T-helper 9 cell (primary cell): Measurements from ENCODE around the gene EML4.
"Not testable (repeated sequence)": the region's sequence is repeated elsewhere in the genome, so short reads cannot be mapped to it uniquely, and the experiment has no call there.

Source experiments
- DNase-seq: peaks from one replicate; pipeline ENCODE4 v3.0.0-alpha.2; 2020
- total RNA-seq, 2 donors: gene quantifications; one replicate each; lab custom pipeline; 2026; lab: John Stamatoyannopoulos, UW

The EML4 gene, protein sequence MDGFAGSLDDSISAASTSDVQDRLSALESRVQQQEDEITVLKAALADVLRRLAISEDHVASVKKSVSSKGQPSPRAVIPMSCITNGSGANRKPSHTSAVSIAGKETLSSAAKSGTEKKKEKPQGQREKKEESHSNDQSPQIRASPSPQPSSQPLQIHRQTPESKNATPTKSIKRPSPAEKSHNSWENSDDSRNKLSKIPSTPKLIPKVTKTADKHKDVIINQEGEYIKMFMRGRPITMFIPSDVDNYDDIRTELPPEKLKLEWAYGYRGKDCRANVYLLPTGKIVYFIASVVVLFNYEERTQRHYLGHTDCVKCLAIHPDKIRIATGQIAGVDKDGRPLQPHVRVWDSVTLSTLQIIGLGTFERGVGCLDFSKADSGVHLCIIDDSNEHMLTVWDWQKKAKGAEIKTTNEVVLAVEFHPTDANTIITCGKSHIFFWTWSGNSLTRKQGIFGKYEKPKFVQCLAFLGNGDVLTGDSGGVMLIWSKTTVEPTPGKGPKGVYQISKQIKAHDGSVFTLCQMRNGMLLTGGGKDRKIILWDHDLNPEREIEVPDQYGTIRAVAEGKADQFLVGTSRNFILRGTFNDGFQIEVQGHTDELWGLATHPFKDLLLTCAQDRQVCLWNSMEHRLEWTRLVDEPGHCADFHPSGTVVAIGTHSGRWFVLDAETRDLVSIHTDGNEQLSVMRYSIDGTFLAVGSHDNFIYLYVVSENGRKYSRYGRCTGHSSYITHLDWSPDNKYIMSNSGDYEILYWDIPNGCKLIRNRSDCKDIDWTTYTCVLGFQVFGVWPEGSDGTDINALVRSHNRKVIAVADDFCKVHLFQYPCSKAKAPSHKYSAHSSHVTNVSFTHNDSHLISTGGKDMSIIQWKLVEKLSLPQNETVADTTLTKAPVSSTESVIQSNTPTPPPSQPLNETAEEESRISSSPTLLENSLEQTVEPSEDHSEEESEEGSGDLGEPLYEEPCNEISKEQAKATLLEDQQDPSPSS
- 450 to 494 reads per million in 2 donors for total RNA-seq

DNA sequence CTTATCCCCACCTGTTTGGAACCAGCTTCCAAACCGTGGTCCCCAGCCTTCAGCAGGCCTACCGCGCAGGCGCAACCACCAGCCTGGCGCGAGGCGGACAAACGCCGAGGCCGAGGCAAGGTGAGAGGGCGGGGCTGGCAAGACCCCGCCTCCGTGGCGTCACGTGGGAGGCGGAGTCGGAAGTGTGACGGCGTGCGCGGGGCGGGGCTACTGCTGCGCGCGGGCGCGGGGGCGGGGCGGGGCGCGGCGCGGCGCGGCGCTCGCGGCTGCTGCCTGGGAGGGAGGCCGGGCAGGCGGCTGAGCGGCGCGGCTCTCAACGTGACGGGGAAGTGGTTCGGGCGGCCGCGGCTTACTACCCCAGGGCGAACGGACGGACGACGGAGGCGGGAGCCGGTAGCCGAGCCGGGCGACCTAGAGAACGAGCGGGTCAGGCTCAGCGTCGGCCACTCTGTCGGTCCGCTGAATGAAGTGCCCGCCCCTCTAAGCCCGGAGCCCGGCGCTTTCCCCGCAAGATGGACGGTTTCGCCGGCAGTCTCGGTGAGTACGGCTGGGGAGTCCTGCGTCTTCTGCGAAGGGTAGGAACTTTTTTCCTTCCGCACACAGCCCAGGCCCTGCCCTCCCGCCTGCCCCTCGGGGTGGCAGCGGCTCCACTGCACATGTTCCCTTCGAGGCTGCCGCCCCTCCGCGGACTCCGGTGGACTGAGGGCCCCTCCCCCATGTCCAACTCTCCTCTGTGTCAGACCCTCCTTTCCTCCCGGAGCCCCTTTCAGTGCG lies at the start of gene EML4:
Gene EML4, plus strand, starts transcription at position 254 of the 774 bp plus-strand sequence. Its CDS starts 259 bp downstream, at position 513.
- DNase-seq, result peak; percentile 89

DNA sequence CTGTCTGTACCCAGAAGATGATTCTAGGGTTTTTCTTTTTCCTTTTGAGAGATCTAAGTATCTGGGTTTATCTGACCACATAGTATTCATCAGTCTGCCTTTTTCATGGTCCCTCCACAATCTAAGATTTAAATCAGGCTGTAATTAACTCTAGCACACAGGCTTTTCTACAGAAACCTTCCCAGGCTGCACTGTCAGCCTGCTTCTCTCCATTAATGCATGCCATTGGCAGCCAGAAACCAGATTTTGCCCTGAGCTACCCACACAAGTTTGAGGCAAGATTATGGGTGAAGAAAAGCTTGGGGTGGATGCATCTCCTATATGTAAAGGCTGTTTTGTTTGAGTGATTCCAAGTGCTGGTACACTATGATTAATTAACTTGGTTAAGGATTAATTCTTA lies 45.7 kb upstream of the EML4 start:
- no peak for DNase-seq

DNA sequence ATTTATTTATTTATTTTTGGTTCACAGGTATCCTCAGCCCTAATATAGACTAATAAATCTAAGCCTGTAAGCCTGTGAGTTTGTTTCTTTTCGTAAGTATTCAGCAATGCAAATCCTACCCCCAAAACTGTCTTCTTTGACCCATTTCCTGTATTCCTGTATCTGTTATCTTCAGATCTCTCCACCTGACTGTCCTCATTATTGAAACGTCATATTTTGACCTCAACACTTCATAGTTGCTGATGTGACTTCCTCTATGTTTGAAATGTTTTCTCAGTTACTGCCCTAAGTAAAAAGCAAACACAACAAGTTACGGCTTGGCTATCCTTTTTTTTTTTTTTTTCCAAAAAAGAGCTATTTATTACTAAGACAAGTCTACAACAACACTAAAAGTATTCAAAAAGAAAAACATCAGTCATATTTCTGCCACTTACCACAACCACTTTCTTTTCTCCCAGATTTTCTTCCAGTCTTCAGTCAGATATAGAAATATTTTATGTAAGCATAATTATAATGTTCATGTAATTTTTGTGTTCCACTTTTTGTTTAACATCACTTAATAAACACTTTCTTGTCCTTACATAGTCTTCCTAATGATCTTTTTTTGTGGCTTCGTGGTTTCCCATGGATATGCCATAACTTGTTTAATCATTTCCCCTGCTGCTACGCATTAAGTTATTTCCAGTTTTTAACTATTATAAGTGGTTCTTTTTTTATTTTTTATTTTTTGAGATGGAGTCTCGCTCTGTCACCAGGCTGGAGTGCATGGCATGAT lies 45.0 kb upstream of the EML4 start:
- no peak for DNase-seq

DNA sequence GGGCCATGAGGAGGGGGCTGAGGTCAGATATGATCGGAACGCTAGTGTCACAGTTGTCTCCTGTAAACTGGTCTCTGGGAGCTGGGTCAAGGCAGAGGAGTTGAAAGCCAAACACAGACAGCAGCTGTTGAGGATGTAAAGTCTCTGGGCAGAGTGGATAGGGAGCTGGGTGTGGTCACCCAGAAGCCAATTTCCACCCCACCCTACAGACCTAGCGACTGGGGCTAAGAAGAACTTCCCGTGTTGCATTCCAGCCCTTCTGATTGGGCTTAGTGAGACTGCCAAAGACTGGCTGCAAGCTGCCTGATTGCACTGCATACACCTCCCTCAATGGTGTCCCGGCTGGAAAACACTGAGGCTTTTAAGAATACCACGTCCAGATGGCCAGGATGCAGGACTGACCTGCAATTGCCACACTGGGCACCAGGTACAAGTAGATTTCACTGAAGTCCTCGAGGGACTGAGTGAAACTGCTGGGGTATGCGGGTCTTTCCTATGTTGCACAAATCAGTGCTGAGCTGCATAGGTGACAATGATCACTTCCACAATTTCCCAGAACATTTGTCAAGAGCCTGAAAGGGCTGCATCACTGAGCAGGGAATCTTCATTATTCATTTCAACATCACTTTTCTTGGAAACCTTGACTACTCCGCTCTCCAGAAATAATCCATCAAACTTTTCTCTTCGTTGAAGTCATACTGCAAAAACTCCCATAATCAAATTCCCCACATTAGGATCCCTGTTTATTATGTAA lies 43.1 kb upstream of the EML4 start:
- no peak for DNase-seq

DNA sequence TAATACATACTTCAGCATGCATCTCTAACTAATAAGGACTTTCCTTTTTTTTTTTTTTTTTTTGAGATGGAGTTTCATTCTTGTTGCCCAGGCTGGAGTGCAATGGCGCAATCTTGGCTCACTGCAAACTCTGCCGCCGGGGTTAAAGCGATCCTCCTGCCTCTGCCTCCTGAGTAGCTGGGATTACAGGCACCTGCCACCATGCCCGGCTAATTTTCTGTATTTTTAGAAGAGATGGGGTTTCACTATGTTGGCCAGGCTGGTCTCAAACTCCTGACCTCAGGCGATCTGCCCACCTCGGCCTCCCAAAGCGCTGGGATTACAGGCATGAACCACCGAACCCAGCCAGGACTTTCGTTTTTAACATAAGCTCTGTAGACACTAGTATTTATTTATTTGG lies 42.3 kb upstream of the EML4 start:
- DNase-seq, result not testable (repeated sequence)

DNA sequence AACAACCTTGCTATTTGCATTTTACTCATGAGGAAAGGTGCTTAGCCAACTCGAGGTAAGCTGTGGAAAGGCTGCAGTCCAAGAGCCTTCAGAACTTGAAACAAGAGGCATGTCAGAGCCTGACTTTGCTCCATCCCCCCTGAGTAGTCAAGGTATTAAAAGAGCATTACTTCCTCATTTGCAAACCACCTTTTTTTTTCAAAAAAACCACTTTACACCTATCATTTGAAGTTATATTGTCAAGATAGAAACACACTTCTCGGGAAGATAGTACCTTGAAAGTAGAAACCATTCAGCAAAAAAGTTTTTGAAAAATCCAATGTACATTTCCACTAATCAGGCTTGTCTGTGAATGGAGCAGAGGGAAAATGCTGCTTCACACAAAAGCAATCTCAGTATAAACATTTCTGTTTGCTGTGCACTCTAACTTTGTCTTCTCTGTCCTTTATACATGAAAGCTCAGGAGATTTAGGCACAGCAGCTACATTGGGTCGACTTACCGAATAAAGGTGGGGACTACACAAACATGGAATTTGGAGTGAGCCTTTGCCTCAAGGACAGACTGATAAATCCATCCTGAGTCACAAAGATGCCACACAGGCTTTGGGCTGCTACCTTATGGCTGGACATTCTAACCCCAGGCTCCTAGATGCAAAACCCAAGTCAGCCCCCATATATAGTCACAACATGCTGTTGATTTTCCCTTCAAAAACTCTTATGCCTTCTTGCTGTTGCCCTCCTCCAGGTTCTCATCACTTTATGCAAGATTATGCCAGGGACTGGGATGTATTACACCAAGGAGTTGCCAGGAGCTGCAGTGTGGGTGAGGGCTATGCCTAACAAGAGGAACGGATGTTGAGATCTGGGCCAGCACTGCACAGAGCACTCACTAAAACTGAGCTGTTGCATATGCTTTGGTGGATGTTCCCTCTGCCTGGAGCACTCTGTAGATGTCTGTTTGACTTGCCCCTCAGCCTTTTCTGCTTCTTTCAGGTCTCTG lies 41.4 kb upstream of the EML4 start:
- no peak for DNase-seq

DNA sequence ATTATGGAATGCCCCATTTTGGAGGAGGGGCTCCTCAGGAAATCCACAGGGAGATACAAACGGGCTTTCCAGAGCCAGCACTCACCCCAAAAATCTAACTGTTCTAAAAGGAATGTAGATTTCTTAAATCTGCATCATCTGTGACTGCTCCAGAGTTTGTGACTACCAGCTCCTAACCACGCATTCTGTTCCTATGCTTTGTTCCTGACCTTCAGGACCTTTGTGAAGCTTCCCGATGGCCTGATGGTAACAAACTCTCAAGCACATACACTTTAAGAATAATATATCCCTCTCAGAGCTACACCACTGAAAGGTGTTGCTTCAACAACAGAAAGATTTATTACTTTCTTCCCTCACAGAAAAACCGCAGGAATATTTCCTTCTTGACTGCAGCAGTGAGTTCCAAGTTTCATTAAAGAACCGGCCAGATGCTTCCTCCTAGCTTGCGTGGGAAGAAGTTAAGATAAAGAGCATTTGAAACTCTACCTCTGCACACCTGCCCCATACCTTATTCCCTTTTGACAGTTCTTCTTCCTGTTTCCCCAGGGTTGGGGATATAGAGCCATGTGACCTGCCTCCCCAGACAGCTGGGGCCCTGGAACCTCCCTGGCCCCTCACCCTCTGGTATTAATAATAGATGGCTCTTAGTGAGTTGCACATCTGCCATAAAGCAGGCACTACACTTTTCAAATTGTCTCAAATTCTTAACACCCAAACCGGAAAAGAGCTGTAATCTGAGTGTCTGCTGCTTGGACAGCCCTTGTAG lies 40.2 kb upstream of the EML4 start:
- no peak for DNase-seq

DNA sequence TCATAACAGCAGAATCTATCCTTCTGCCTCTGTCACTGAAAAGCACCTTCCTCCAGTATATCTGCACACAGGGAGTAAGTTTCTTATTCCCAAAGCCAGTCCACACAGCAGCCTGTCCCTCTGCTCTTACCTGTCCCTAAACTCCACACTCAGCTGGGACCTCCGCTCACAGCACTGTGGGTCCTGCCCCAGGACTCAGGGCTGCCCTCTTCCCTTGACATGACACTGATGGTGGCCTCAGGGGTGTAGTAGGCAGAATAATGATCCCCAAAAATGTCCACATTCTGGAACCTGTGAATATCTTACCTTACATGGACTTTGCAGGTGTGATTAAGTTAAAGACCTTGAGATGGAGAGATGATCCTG lies 39.7 kb upstream of the EML4 start:
- no peak for DNase-seq

DNA sequence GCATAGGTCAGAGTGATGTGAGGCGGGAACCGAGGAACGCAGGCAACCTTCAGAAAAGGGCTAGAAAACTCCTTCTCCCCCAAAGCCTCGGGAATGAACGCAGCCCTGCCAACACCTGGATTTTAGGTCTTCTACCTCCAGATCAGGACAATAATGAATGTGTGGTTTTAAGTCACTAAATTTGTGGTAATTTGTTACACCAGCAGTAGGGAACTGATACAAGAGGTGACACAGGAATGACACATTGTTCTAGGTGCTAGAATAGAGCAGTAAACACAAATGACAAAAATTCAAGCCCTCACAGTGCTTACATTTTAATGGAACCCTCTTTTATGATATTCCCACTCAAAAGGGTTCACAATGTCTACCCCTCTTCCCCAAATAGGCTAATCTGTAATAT lies 39.2 kb upstream of the EML4 start:
- DNase-seq, result no peak

DNA sequence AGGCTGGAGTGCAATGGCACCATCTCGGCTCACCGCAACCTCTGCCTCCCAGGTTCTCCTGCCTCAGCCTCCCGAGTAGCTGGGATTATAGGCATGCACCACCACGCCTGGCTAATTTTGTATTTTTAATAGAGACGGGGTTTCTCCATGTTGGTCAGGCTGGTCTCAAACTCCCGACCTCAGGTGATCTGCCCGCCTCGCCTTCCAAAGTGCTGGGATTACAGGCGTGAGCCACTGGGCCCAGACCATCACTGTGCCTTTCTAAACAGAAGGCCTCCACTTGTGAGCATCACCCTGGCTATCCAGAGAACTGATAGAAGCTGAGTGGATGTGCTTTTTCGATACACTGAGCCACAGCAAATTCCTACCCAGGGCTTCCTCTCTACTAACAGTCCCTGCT lies 38.3 kb upstream of the EML4 start:
- DNase-seq, result not testable (repeated sequence)

DNA sequence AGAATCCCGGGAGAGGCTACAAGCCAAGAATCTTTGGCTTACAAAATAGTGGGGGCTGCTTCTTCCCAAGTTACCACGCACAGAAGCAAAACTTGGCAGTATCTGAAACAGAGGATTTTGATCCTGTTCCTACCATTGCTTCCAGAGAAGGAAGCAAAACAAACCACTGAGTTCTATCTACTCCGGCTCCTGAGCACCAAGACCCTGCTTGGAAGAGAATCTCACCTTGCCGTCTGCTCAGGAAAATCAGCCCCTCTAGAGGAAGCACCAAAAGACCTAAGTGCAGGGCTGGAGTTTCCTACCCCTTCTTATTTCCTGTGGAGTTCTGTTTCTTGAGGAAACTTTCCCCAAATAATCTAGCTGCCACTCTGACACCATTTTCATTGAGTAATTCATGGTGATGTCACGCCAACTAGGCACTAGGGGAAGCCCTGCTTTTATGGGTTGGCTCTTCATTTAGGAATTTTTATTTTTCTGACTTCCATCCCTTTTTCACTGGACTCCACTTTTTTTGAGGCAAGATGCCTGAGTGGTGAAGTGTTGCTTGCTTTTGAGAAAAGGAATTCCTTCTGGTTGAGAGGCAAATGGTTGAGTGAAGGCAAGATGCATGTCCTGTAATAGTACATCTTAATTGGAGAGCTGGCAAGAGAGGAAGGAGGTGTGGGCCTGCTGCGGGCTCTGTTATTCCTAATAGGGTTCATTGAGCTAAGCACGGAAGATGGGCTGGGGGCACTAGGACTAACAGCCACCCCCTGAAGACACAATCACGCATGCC lies 36.8 kb upstream of the EML4 start:
- DNase-seq, result no peak

DNA sequence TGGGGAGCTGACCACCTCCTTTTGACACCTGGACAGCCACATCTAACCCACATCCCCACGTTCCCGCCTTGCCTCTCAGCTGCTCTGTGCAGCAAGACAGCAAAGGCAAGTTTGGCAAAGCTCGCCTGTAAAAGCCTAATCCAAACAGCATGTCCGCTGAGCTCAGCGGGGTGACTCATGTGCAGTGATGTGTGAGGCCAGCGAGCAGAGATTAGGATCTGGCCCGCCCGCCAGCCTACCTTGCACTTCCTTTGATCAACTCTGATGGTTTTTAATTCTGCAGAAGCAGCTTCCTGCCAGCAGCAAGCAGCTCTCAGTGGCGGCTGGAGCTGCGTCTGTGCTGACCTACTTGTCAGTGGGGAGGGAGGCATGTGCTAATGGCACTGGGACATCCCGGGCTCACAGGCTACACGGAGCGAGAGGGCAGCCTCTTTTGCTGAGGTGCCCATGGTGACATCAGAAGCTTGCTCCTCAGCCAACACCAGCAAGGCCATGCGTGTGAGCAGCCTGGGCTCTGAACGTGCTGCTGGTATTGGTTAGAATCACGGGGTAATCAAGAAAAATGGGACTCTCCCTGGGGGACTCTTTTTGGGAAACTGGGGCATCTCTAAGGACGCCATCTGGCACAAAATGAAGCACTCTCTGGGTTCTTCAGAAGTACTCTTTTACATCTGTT lies 36.0 kb upstream of the EML4 start:
- peak; percentile 86 for DNase-seq

DNA sequence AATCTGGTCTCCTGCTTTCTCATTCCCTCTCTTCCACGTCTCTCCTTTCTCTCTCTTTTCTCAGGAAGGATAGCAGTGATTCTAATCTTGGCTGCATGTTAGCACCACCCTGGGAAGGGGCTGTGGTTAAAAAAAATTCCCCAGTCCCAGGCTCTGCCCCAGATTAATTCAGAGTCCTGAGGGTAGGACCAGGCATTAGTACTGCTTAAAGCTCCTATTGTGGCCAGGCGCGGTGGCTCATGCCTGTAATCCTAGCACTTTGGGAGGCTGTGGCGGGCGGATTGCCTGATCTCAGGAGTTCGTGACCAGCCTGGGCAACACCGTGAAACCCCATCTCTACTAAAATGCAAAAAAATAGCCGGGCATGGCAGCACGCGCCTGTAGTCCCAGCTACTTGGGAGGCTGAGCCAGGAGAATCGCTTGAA lies 35.4 kb upstream of the EML4 start:
- DNase-seq, result no peak

DNA sequence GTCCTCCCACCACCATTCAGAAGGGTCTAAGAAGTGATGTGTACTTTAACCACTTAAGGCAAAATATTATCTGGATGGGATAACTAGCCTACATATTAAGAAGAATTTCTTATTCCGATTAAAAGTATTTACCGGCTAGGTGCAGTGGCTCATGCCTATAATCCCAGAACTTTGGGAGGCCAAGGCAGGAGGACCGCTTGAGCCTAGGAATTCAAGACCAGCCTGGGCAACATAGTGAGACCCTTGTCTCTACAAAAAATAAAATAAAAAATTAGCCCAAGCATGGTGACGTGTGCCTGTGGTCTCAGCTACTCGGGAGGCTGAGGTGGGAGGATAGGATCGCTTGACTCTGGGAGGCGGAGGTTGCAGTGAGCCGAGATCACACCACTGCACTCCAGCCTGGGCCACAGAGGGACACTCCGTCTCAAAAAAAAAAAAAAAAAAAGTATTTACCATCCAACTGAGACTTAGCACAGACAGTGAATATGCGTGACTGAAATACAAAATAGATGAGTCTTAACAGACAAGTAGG lies 34.7 kb upstream of the EML4 start:
- not testable (repeated sequence) for DNase-seq

DNA sequence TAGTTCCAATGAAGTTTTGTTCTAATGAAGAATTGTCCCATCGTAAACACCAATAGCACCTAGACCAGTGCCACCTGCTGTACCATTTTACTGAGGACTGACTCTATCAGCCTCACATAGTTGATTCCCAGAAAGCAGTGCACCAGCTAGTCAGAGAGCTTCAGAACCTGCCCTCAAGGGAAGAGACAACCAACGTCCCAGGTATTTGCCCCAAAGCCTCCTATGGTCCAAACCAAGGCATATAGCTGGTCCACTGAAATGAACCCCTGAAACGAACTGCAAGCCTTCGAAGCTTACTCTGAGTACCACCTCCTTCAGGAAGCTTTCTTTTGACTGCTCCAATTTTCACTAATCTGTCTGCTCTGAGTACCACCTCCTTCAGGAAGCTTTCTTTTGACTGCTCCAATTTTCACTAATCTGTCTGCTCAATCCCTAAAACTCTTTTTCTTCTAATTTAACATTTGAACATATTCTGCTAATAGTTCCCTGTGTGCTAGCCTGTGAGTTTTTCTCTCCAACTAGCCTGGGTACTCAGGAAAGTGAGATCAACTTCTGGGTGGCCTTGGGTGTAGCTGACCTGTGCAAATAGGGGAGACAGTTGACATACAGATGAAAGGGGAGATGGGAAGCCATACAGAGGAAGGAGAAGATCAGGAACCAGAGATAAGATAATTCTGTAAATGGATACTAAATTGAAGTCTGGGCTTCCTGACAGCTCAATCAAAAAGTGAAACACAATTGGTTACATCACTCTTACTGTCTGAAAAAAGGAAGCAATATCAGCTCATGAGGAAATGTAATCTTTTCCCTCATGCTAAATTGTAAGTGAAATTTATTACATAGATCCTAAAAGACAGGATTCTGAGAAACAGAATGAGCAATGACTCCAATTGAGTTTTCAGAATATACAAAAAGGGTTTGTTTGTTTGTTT lies 33.5 kb upstream of the EML4 start:
- no peak for DNase-seq

DNA sequence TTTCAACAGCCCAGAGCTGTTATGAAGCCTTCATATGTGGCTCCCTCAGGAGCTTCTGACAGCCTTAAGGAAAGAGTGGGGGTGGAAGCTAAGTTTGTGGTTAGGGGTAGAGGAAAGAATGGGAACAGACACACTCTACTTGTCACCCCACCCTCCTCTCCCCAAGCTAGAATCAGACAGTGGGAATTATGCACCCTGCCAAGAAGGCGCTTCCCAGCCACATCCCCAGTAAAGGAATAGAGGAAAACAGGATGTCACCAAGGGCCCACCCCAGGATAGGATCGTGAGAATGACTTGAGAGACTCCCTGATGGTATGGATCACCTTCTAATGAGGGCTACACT lies 32.4 kb upstream of the EML4 start:
- no peak for DNase-seq
